ENCODE data around the gene SLC4A4.

DNA sequence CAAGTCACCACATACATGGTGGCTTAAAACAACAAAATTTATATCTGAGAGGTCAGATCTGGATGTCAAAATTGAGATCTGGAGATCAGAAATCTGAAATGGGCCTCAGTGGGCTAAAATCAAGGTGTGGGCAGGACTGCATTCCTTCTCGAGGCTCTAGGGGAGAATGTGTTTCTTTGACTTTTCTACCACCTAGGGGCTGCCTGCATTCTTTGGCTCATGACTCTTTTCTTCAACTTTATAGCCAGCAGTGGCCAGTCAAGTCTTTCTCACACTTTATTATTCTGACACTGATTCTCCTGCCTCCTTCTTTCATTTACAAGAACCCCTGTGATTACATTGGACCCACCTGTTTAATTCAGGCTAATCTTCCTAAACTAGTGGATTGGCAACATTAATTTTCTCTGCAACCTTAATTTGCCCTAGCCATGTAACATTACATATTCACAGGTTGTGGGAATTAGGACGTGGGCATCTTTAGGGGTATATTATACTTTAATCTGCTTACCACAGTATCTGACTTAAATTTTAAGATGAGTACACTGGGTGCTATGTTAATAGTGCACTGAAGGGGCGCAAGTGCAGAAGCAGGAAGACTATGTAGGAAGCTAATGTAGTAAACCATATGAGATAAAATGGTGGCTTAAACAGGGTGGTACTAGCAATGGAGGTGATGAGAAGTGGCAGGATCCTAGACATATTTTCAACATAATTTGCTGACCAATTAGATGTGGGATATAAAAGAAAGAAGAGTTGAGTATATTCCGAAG lies 188.0 kb downstream of the SLC4A4 start:
- TF ChIP-seq, protein P1, sequence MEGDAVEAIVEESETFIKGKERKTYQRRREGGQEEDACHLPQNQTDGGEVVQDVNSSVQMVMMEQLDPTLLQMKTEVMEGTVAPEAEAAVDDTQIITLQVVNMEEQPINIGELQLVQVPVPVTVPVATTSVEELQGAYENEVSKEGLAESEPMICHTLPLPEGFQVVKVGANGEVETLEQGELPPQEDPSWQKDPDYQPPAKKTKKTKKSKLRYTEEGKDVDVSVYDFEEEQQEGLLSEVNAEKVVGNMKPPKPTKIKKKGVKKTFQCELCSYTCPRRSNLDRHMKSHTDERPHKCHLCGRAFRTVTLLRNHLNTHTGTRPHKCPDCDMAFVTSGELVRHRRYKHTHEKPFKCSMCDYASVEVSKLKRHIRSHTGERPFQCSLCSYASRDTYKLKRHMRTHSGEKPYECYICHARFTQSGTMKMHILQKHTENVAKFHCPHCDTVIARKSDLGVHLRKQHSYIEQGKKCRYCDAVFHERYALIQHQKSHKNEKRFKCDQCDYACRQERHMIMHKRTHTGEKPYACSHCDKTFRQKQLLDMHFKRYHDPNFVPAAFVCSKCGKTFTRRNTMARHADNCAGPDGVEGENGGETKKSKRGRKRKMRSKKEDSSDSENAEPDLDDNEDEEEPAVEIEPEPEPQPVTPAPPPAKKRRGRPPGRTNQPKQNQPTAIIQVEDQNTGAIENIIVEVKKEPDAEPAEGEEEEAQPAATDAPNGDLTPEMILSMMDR (IDR thresholded peaks at IDR 0.05; ENCODE audit: borderline replicate concordance, extremely low read depth, low read length, poor library complexity, severe bottlenecking), result peak; percentile 9
- no peak for TF ChIP-seq EZH2 (IDR thresholded peaks at IDR 0.05; ENCODE audit: borderline replicate concordance, low read depth, low read length, severe bottlenecking)
